Naive thymus-derived CD4-positive, alpha-beta T cell (primary cell): ENCODE data around the gene ZC3H18. TPM values are rescaled to one million over a fixed set of nuclear protein-coding genes. Genes with fewer than 3 reads are reported as not detected.

Source experiments
- ATAC-seq: fragments of 150-1000 bp; cut with Tn5 transposase; 2 replicates; pipeline ENCODE4 v1.10.0; 2021; ENCODE audit warnings: mild to moderate bottlenecking, moderate library complexity
- CTCF ChIA-PET: fragments of 350-600 bp; sonication (Branson Sonifier 250); formaldehyde crosslinking; loops from one replicate; lab custom pipeline; 2021; ENCODE audit warnings: antibody characterized with exemption; lab: Charles Lee
- POLR2A ChIA-PET: fragments of 350-600 bp; sonication (Branson Sonifier 250); formaldehyde crosslinking; loops from one replicate; lab custom pipeline; 2021; ENCODE audit warnings: antibody characterized with exemption, inconsistent platforms; lab: Charles Lee
- DNase-seq, 9 donors: peaks; one replicate each; pipeline versions ENCODE4 v3.0.0 to v3.0.0-alpha.2; 2020 to 2022; ENCODE audit warnings: mixed read lengths in 1 of 9
- H3K27ac ChIP-seq: one replicate; pipeline ENCODE4 v1.7.0; 2013; ENCODE audit warnings: mild to moderate bottlenecking, low read depth, low read length, moderate library complexity
- H3K27me3 ChIP-seq, 2 donors: one replicate each; pipeline ENCODE4 v1.7.0; 2013; ENCODE audit warnings: low read length in 2 of 2, mild to moderate bottlenecking in 2 of 2, moderate library complexity in 2 of 2; ENCODE audit not compliant: control insufficient read depth in 2 of 2, insufficient read depth in 2 of 2
- H3K36me3 ChIP-seq, 3 experiments: 1 replicate in 2 of 3; 2 replicates in 1 of 3; pipeline ENCODE4 v1.7.0; 2013; ENCODE audit warnings: low read length in 3 of 3, mild to moderate bottlenecking in 3 of 3, moderate library complexity in 1 of 3; ENCODE audit not compliant: insufficient read depth in 3 of 3, control insufficient read depth in 2 of 3
- H3K4me1 ChIP-seq, 2 donors: one replicate each; pipeline ENCODE4 v1.7.0; 2013; ENCODE audit warnings: low read length in 2 of 2, mild to moderate bottlenecking in 2 of 2, moderate library complexity in 1 of 2; ENCODE audit not compliant: control insufficient read depth in 2 of 2, insufficient read depth in 2 of 2
- H3K4me3 ChIP-seq: 2 replicates; pipeline ENCODE4 v1.7.0; 2013; ENCODE audit warnings: mild to moderate bottlenecking, low read length
- H3K9me3 ChIP-seq, 3 experiments: 1 replicate in 2 of 3; 2 replicates in 1 of 3; pipeline ENCODE4 v1.7.0; 2013; ENCODE audit warnings: low read length in 3 of 3; ENCODE audit not compliant: control insufficient read depth in 2 of 3
- H3K27ac Mint-ChIP-seq, 9 donors: one replicate each; pipeline ENCODE4 v1.8.0; 2020 to 2022; ENCODE audit warnings: mixed read lengths in 9 of 9, mild to moderate bottlenecking in 8 of 9, moderate library complexity in 5 of 9, inconsistent platforms in 2 of 9
- H3K27me3 Mint-ChIP-seq, 5 donors: one replicate each; pipeline ENCODE4 v1.8.0; 2021 to 2022; ENCODE audit warnings: mixed read lengths in 5 of 5, mild to moderate bottlenecking in 1 of 5
- H3K36me3 Mint-ChIP-seq, 5 donors: one replicate each; pipeline ENCODE4 v1.8.0; 2020 to 2022; ENCODE audit warnings: mixed read lengths in 5 of 5, mild to moderate bottlenecking in 3 of 5, inconsistent platforms in 1 of 5
- H3K4me1 Mint-ChIP-seq, 7 donors: one replicate each; pipeline ENCODE4 v1.8.0; 2020 to 2022; ENCODE audit warnings: mixed read lengths in 7 of 7, mild to moderate bottlenecking in 3 of 7, inconsistent platforms in 1 of 7
- H3K4me3 Mint-ChIP-seq, 10 donors: one replicate each; pipeline ENCODE4 v1.8.0; 2020 to 2022; ENCODE audit warnings: mild to moderate bottlenecking in 10 of 10, mixed read lengths in 10 of 10, moderate library complexity in 6 of 10, inconsistent platforms in 2 of 10
- H3K9me3 Mint-ChIP-seq, 11 donors: one replicate each; pipeline ENCODE4 v1.8.0; 2020 to 2022; ENCODE audit warnings: mixed read lengths in 11 of 11, mild to moderate bottlenecking in 4 of 11, inconsistent platforms in 1 of 11, moderate library complexity in 1 of 11
- intact Hi-C, 2 donors: fragments of 100-400 bp; cut with micrococcal nuclease; formaldehyde crosslinking; loops; one replicate each; pipeline ENCODE4 v1.15.1; 2023
- polyA plus RNA-seq, 2 donors: library from polyadenylated mRNA; unstranded; fragments of 300-500 nt; fragmentation: Illumina TruSeq; gene quantifications; one replicate each; pipeline ENCODE4 v1.2.3, GENCODE V29; 2021
- total RNA-seq, 6 experiments: library from RNA in 5 of 6; stranded (reverse) in 5 of 6; gene quantifications; 1 replicate in 5 of 6; 2 replicates in 1 of 6; pipeline ENCODE4 v1.2.3 and lab custom pipeline; 2021 to 2026

ZC3H18 gene
- total and polyA plus RNA-seq, 7 experiments from 2014 or later: 11.0 to 97.8 (median 78.2) TPM

DNA sequence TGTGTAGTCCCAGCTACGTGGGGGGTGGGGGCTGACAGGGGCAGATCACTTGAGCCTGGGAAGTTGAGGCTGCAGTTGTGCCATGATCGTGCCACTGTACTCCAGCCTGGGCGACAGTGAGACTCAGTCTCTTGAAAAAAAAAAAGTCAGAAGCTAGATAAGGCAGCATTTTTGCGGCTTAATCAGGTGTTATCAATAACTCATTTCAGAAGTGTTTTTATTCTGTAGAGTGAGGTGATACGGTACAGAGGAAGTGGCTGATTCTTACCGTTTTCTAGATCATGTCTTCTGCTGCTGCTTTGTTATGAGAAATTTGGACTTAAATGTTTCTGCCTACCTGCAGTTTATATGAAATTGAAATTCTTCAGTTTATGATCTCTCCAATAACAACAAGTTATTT is 18.6 kb downstream of the ZC3H18 start:
- no peaks in the 10 kb centered on the region for H3K27me3 ChIP-seq
- H3K27me3 Mint-ChIP-seq: no peaks in the 10 kb centered on the region
- H3K4me1 ChIP-seq: no peaks in the 10 kb centered on the region
- no peak overlapping the region for H3K4me3 Mint-ChIP-seq
- no peak overlapping the region for H3K27ac ChIP-seq
- ChIA-PET POLR2A (interaction anchor here (1.4 kb wide), 1 partner anchor 75 kb away, joined by 3 read pairs; the partner anchor contains the start of gene MVD), CTCF (no interaction called here)
- H3K36me3 ChIP-seq: peaks cover 4 to 82% (median 13%) of the 10 kb centered on the region in 3 experiments
- H3K4me3 ChIP-seq: no peak overlapping the region
- peak overlapping the region in 3 of 9 donors; percentile 2 to 56 (median 12) for H3K27ac Mint-ChIP-seq
- peaks cover 14 to 43% (median 24%) of the 10 kb centered on the region in 5 donors for H3K36me3 Mint-ChIP-seq
- no peak for ATAC-seq
- H3K9me3 Mint-ChIP-seq: peaks cover 0 to 2% (median 0%) of the 10 kb centered on the region in 11 donors
- intact Hi-C loops: no loop called here
- no peak for DNase-seq
- H3K9me3 ChIP-seq: no peaks in the 10 kb centered on the region
- H3K4me1 Mint-ChIP-seq: peaks cover 28 to 42% (median 32%) of the 10 kb centered on the region in 7 donors

DNA sequence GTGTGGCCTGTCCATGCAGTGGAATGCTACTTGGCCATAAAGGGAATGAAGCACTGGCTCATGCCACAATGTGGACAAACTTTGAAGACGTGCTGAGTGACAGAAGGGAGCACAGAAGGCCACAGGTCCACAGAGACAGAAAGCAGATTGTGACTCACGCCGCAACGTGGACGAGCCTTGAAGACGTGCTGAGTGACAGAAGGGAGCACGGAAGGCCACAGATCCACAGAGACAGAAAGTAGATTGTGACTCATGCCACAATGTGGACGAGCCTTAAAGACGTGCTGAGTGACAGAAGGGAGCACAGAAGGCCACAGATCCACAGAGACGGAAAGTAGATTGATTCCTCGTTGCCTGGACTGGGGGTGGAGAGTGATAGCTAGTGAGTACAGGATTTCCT is 19.2 kb downstream of the ZC3H18 start:
- Mint-ChIP-seq H3K4me1 (peaks cover 28 to 41% (median 32%) of the 10 kb centered on the region in 7 donors), H3K27ac (peak overlapping the region in 5 of 9 donors; percentile 2 to 67 (median 39))

DNA sequence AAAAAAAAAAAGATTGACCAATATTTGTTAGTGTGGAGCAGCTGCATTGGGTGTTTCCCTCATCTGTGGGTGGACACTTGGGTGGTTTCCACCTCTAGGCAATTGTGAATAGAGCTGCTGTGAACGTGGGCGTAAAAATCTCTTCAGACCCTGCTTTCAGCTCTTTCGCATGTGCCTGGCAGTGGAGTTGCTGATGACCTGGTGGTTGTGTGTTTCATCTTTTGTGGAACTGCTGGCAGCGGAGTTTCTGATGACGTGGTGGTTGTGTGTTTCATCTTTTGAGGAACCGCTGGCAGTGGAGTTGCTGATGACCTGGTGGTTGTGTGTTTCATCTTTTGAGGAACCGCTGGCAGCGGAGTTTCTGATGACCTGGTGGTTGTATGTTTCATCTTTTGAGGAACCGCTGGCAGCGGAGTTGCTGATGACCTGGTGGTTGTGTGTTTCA is 21.4 kb downstream of the ZC3H18 start:
- no peaks in the 10 kb centered on the region for H3K27me3 Mint-ChIP-seq
- CTCF ChIA-PET: no interaction called here
- intact Hi-C loops: no loop called here
- H3K27ac Mint-ChIP-seq: peak overlapping the region in 4 of 9 donors; percentile 14 to 47 (median 28)
- Histone ChIP-seq H3K4me1 (no peaks in the 10 kb centered on the region), H3K36me3 (peaks cover 4 to 64% (median 11%) of the 10 kb centered on the region in 3 experiments), H3K27me3 (no peaks in the 10 kb centered on the region), H3K9me3 (no peaks in the 10 kb centered on the region), H3K27ac (no peak overlapping the region), H3K4me3 (no peak overlapping the region)
- peaks cover 0 to 2% (median 0%) of the 10 kb centered on the region in 11 donors for H3K9me3 Mint-ChIP-seq
- H3K4me1 Mint-ChIP-seq: peaks cover 21 to 32% (median 25%) of the 10 kb centered on the region in 7 donors
- ATAC-seq: peak; percentile 50
- POLR2A ChIA-PET: no interaction called here
- no peak for DNase-seq
- H3K4me3 Mint-ChIP-seq: no peak overlapping the region
- peaks cover 14 to 46% (median 26%) of the 10 kb centered on the region in 5 donors for H3K36me3 Mint-ChIP-seq

More for the DNA sequence above, 19.2 kb downstream of the ZC3H18 start:
- no peaks in the 10 kb centered on the region for H3K27me3 Mint-ChIP-seq
- ChIA-PET POLR2A (interaction anchor here (0.8 kb wide), 1 partner anchor 49 kb away, joined by 7 read pairs; no protein-coding TSS in a partner anchor), CTCF (no interaction called here)
- peaks cover 14 to 45% (median 25%) of the 10 kb centered on the region in 5 donors for H3K36me3 Mint-ChIP-seq
- Histone ChIP-seq H3K36me3 (peaks cover 4 to 83% (median 13%) of the 10 kb centered on the region in 3 experiments), H3K4me3 (no peak overlapping the region), H3K27ac (no peak overlapping the region), H3K9me3 (no peaks in the 10 kb centered on the region), H3K4me1 (no peaks in the 10 kb centered on the region), H3K27me3 (no peaks in the 10 kb centered on the region)
- no peak overlapping the region for H3K4me3 Mint-ChIP-seq
- no peak for DNase-seq
- intact Hi-C loops: no loop called here
- peaks cover 0 to 2% (median 0%) of the 10 kb centered on the region in 11 donors for H3K9me3 Mint-ChIP-seq
- no peak for ATAC-seq

DNA sequence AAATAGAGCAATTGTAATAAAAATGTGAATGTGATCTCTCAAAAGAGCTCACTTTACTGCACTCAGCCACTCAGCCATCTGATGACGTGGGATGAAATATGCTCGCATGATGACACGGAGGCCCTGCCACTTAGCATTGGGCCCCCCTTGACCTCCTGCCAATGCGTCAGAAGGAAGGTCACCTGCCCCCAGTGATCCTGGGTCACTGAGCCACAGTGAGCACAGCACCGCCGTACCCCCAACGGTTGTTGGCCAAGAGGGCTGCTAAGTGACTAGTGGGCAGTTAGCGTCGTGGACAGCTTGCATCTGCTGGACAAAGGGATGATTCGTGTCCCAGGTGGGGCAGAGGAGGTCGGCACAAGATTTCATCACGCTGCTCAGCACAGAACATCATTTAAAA is 22.9 kb downstream of the ZC3H18 start:
- Mint-ChIP-seq H3K4me1 (peaks cover 18 to 32% (median 25%) of the 10 kb centered on the region in 7 donors), H3K36me3 (peaks cover 14 to 33% (median 16%) of the 10 kb centered on the region in 5 donors), H3K27ac (peak overlapping the region in 1 of 9 donors; percentile 45), H3K4me3 (no peak overlapping the region), H3K9me3 (peaks cover 0 to 2% (median 0%) of the 10 kb centered on the region in 11 donors), H3K27me3 (no peaks in the 10 kb centered on the region)
- Histone ChIP-seq H3K9me3 (no peaks in the 10 kb centered on the region), H3K27me3 (no peaks in the 10 kb centered on the region), H3K36me3 (peaks cover 0 to 50% (median 0%) of the 10 kb centered on the region in 3 experiments), H3K4me3 (no peak overlapping the region), H3K4me1 (no peaks in the 10 kb centered on the region), H3K27ac (no peak overlapping the region)
- DNase-seq (no peak), ATAC-seq (no peak)
- ChIA-PET CTCF (no interaction called here), POLR2A (no interaction called here)
- intact Hi-C loops: no loop called here

DNA sequence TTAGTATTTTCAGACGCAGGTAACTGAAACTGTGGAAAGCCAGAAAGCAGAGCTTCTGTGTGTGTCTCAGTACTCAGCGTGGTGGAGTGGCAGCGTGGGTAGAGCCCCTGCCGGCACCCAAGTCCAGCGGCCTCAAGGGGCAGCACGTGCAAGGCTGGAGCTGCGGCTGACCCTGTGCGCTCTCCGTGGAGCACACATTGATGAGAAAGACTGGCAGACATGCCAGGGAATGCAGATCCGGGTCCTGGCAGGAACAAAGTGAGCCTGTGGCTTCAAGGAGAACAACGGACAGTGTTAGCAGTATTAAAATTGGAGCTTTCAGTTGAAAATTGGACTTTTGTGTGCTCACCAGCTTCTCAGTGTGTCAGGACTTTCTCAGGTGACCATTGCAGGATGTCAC is 23.3 kb downstream of the ZC3H18 start:
- ChIA-PET CTCF (no interaction called here), POLR2A (no interaction called here)
- Histone ChIP-seq H3K27me3 (no peaks in the 10 kb centered on the region), H3K27ac (no peak overlapping the region), H3K4me3 (no peak overlapping the region), H3K4me1 (no peaks in the 10 kb centered on the region), H3K36me3 (peaks cover 0 to 50% (median 0%) of the 10 kb centered on the region in 3 experiments), H3K9me3 (no peaks in the 10 kb centered on the region)
- no peak for ATAC-seq
- Mint-ChIP-seq H3K4me3 (no peak overlapping the region), H3K27ac (no peak overlapping the region), H3K36me3 (peaks cover 10 to 28% (median 16%) of the 10 kb centered on the region in 5 donors), H3K9me3 (peaks cover 0 to 2% (median 0%) of the 10 kb centered on the region in 11 donors), H3K27me3 (no peaks in the 10 kb centered on the region), H3K4me1 (peaks cover 18 to 28% (median 25%) of the 10 kb centered on the region in 7 donors)
- DNase-seq: no peak
- intact Hi-C loops: no loop called here

DNA sequence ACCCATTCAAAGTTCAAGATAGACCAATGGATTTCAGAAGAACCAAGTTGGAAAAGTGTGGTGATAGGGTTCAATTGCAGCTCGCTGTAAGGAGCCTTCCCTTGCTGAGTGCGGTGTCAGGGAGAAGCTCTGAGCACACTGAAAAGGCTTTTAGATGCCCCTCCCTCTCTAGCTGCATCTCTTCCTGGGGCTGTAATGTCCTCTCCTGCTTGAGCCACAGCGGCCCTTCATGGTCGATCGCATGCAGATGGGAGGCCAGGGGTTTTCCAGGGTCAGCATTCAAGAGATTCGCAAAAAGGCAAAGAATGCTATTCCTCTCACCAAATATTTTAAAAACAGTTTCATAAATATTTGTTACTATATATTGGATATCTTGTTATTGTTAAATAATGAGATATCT is 23.7 kb downstream of the ZC3H18 start:
- CTCF ChIA-PET: no interaction called here
- H3K9me3 Mint-ChIP-seq: peaks cover 0 to 2% (median 0%) of the 10 kb centered on the region in 11 donors

More for the DNA sequence above, 23.7 kb downstream of the ZC3H18 start:
- Mint-ChIP-seq H3K4me1 (peaks cover 18 to 27% (median 25%) of the 10 kb centered on the region in 7 donors), H3K27ac (no peak overlapping the region), H3K4me3 (no peak overlapping the region), H3K36me3 (peaks cover 10 to 26% (median 16%) of the 10 kb centered on the region in 5 donors), H3K27me3 (no peaks in the 10 kb centered on the region)
- Histone ChIP-seq H3K27ac (no peak overlapping the region), H3K4me3 (no peak overlapping the region), H3K4me1 (no peaks in the 10 kb centered on the region), H3K9me3 (no peaks in the 10 kb centered on the region), H3K36me3 (peaks cover 0 to 50% (median 0%) of the 10 kb centered on the region in 3 experiments), H3K27me3 (no peaks in the 10 kb centered on the region)
- DNase-seq (no peak), ATAC-seq (no peak)
- POLR2A ChIA-PET: no interaction called here
- intact Hi-C loops: no loop called here
